NB4 (cell line): ENCODE results near the gene NR3C1.

ENCODE experiments used
- MYC ChIP-seq: IDR thresholded peaks from 2 replicates; pipeline ENCODE4 v1.6.1; 2011; ENCODE audit warnings: low read depth, low read length
- POLR2A ChIP-seq: IDR thresholded peaks from 2 replicates; pipeline ENCODE4 v1.6.1; 2011; ENCODE audit warnings: mild to moderate bottlenecking; ENCODE audit not compliant: insufficient read length; ENCODE audit errors: extremely low read depth
- TF ChIP-seq, protein P1 (sequence below): IDR thresholded peaks from one replicate; pipeline ENCODE4 v1.5.1; 2012; ENCODE audit warnings: low read depth, low read length

- TF ChIP-seq, protein P1, sequence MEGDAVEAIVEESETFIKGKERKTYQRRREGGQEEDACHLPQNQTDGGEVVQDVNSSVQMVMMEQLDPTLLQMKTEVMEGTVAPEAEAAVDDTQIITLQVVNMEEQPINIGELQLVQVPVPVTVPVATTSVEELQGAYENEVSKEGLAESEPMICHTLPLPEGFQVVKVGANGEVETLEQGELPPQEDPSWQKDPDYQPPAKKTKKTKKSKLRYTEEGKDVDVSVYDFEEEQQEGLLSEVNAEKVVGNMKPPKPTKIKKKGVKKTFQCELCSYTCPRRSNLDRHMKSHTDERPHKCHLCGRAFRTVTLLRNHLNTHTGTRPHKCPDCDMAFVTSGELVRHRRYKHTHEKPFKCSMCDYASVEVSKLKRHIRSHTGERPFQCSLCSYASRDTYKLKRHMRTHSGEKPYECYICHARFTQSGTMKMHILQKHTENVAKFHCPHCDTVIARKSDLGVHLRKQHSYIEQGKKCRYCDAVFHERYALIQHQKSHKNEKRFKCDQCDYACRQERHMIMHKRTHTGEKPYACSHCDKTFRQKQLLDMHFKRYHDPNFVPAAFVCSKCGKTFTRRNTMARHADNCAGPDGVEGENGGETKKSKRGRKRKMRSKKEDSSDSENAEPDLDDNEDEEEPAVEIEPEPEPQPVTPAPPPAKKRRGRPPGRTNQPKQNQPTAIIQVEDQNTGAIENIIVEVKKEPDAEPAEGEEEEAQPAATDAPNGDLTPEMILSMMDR: no peak
- TF ChIP-seq POLR2A (no peak), MYC (no peak)
These were observed 152.3 kb downstream of the NR3C1 start for GRCh38 chr5:143251190-143251589.
